Spinal cord (tissue), 10 donors: ENCODE results near the gene POFUT2. TPM values are rescaled to one million over a fixed set of nuclear protein-coding genes. Genes with fewer than 3 reads are reported as not detected.

Experiments
- DNase-seq, 6 donors: peaks; one replicate each; pipeline versions ENCODE4 v3.0.0 to v3.0.0-alpha.2; 2013 to 2015; ENCODE audit warnings: low spot score in 6 of 6, low read depth in 4 of 6
- H3K27ac ChIP-seq: one replicate; pipeline ENCODE4 v1.5.1; 2013; ENCODE audit warnings: low read depth, low read length, control low read depth
- H3K27me3 ChIP-seq: one replicate; pipeline ENCODE4 v1.6.1; 2013; ENCODE audit warnings: low read length; ENCODE audit not compliant: control insufficient read depth, insufficient read depth
- H3K36me3 ChIP-seq: one replicate; pipeline ENCODE4 v1.6.1; 2013; ENCODE audit warnings: low read length; ENCODE audit not compliant: control insufficient read depth, insufficient read depth
- H3K4me1 ChIP-seq: one replicate; pipeline ENCODE4 v1.6.1; 2013; ENCODE audit warnings: low read length; ENCODE audit not compliant: control insufficient read depth, insufficient read depth
- H3K4me3 ChIP-seq: one replicate; pipeline ENCODE4 v1.5.1; 2013; ENCODE audit warnings: low read depth, low read length, control low read depth
- H3K9me3 ChIP-seq: one replicate; pipeline ENCODE4 v1.6.1; 2013; ENCODE audit warnings: low read length; ENCODE audit not compliant: control insufficient read depth, insufficient read depth
- WGBS: methylation state at CpG from one replicate; pipeline ENCODE4 v1.1.5; 2013; ENCODE audit warnings: missing lambda C conversion rate; ENCODE audit not compliant: insufficient coverage; 5-methylcytosine and 5-hydroxymethylcytosine counted together
- polyA plus RNA-seq, 2 donors: library from polyadenylated mRNA; unstranded; fragments of 120-200 nt; gene quantifications; one replicate each; pipeline ENCODE4 v1.2.1, GENCODE V29; 2013; ENCODE audit not compliant: insufficient read length in 2 of 2
- total RNA-seq, 2 donors: library from RNA; depleted of rRNA in 1 of 2; stranded (reverse); fragments of 120-200 nt in 1 of 2; fragments of >200 nt in 1 of 2; gene quantifications; one replicate each; pipeline versions ENCODE4 v1.2.3 to v1.2.4, GENCODE V29; 2013 to 2014
- donor health status: healthy.

POFUT2 gene
- total and polyA plus RNA-seq, 4 donors = 19.8 to 36.0 (median 33.5) TPM

- Histone ChIP-seq H3K36me3 (peaks cover 2% of the 10 kb centered on the region), H3K27me3 (no peaks in the 10 kb centered on the region), H3K9me3 (no peaks in the 10 kb centered on the region), H3K27ac (peak overlapping the region; percentile 74), H3K4me3 (no peak overlapping the region), H3K4me1 (peaks cover 97% of the 10 kb centered on the region)
- WGBS = 85% methylated on average over 8 of the region's 8 CpGs
- no peak for DNase-seq
Measured at GRCh38 chr21:45326891-45327440, 39.3 kb upstream of the POFUT2 start.

GRCh38 chr21:45326169-45326851 is 38.6 kb upstream of the POFUT2 start:
- Histone ChIP-seq H3K9me3 (no peaks in the 10 kb centered on the region), H3K27ac (peak overlapping the region; percentile 74), H3K4me3 (no peak overlapping the region), H3K27me3 (no peaks in the 10 kb centered on the region), H3K4me1 (peaks cover 96% of the 10 kb centered on the region), H3K36me3 (peaks cover 2% of the 10 kb centered on the region)
- peak in 3 of 6 donors; percentile 61 to 90 (median 80) for DNase-seq
- WGBS = 63% methylated on average over 25 of the region's 25 CpGs

GRCh38 chr21:45325206-45326168 is 37.8 kb upstream of the POFUT2 start:
- 62% methylated on average over 25 of the region's 32 CpGs for WGBS
- no peak overlapping the region for H3K4me3 ChIP-seq
- no peaks in the 10 kb centered on the region for H3K9me3 ChIP-seq
- H3K36me3 ChIP-seq = peaks cover 2% of the 10 kb centered on the region
- H3K27me3 ChIP-seq = no peaks in the 10 kb centered on the region
- peak overlapping the region; percentile 74 for H3K27ac ChIP-seq
- H3K4me1 ChIP-seq = peaks cover 96% of the 10 kb centered on the region
- DNase-seq = no peak

- no peak for DNase-seq
- Histone ChIP-seq H3K27ac (no peak overlapping the region), H3K27me3 (no peaks in the 10 kb centered on the region), H3K4me3 (no peak overlapping the region), H3K9me3 (no peaks in the 10 kb centered on the region), H3K4me1 (peaks cover 96% of the 10 kb centered on the region), H3K36me3 (peaks cover 5% of the 10 kb centered on the region)
- 72% methylated on average over 27 of the region's 27 CpGs for WGBS
Measured at GRCh38 chr21:45324489-45325205, 37.0 kb upstream of the POFUT2 start.

GRCh38 chr21:45323487-45324311 is 36.0 kb upstream of the POFUT2 start:
- WGBS = 66% methylated on average over 13 of the region's 16 CpGs
- Histone ChIP-seq H3K27ac (no peak overlapping the region), H3K4me3 (no peak overlapping the region), H3K9me3 (no peaks in the 10 kb centered on the region), H3K27me3 (no peaks in the 10 kb centered on the region), H3K36me3 (peaks cover 5% of the 10 kb centered on the region), H3K4me1 (peaks cover 96% of the 10 kb centered on the region)
- DNase-seq = no peak

DNA sequence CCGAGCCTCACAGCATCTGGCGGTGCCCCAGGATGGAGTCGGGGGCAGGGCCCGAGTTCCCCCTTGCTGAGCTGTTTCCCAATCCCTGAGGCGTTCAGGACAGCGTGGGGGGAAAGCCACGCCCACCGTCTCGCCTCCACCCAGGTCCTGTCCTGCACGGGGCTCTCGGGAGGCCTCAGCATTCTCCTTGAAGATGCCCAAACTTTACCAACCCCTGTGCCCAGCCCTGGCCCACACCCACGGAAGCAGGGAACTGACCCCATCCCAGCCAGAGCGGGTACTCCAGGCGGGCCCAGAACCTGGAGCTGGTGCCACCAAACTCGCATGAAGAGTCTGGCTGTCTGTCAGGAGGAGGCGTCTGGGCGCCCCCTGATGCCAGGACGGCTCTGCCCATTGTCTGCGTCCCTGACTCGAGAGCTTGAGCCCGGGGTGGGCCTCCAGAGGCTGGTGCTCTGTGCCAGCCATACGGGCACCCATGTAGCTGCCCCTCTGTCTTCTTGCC is 35.3 kb upstream of the POFUT2 start:
- whole genome bisulfite sequencing = 56% methylated on average over 22 of the region's 22 CpGs
- no peak for DNase-seq
- Histone ChIP-seq H3K36me3 (peaks cover 8% of the 10 kb centered on the region), H3K4me1 (peaks cover 96% of the 10 kb centered on the region), H3K9me3 (no peaks in the 10 kb centered on the region), H3K27me3 (no peaks in the 10 kb centered on the region), H3K4me3 (no peak overlapping the region), H3K27ac (no peak overlapping the region)

GRCh38 chr21:45322231-45322959 is 34.7 kb upstream of the POFUT2 start:
- Histone ChIP-seq H3K4me1 (peaks cover 96% of the 10 kb centered on the region), H3K4me3 (no peak overlapping the region), H3K27ac (no peak overlapping the region), H3K9me3 (no peaks in the 10 kb centered on the region), H3K27me3 (no peaks in the 10 kb centered on the region), H3K36me3 (peaks cover 8% of the 10 kb centered on the region)
- no peak for DNase-seq
- WGBS = 61% methylated on average over 17 of the region's 24 CpGs

- no peak for DNase-seq
- 88% methylated on average over 22 of the region's 22 CpGs for WGBS
Measured at GRCh38 chr21:45320261-45321025, 32.7 kb upstream of the POFUT2 start.

More at GRCh38 chr21:45320261-45321025, 32.7 kb upstream of the POFUT2 start:
- peaks cover 82% of the 10 kb centered on the region for H3K4me1 ChIP-seq
- no peak overlapping the region for H3K4me3 ChIP-seq
- H3K36me3 ChIP-seq = peaks cover 8% of the 10 kb centered on the region
- H3K27me3 ChIP-seq = no peaks in the 10 kb centered on the region
- H3K9me3 ChIP-seq = no peaks in the 10 kb centered on the region
- peak overlapping the region; percentile 29 for H3K27ac ChIP-seq
